ENCODE results near the gene NLRC4.
"Not testable (repeated sequence)": the region's sequence is repeated elsewhere in the genome, so short reads cannot be mapped to it uniquely, and the experiment has no call there.

NLRC4 gene, protein sequence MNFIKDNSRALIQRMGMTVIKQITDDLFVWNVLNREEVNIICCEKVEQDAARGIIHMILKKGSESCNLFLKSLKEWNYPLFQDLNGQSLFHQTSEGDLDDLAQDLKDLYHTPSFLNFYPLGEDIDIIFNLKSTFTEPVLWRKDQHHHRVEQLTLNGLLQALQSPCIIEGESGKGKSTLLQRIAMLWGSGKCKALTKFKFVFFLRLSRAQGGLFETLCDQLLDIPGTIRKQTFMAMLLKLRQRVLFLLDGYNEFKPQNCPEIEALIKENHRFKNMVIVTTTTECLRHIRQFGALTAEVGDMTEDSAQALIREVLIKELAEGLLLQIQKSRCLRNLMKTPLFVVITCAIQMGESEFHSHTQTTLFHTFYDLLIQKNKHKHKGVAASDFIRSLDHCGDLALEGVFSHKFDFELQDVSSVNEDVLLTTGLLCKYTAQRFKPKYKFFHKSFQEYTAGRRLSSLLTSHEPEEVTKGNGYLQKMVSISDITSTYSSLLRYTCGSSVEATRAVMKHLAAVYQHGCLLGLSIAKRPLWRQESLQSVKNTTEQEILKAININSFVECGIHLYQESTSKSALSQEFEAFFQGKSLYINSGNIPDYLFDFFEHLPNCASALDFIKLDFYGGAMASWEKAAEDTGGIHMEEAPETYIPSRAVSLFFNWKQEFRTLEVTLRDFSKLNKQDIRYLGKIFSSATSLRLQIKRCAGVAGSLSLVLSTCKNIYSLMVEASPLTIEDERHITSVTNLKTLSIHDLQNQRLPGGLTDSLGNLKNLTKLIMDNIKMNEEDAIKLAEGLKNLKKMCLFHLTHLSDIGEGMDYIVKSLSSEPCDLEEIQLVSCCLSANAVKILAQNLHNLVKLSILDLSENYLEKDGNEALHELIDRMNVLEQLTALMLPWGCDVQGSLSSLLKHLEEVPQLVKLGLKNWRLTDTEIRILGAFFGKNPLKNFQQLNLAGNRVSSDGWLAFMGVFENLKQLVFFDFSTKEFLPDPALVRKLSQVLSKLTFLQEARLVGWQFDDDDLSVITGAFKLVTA

DNA sequence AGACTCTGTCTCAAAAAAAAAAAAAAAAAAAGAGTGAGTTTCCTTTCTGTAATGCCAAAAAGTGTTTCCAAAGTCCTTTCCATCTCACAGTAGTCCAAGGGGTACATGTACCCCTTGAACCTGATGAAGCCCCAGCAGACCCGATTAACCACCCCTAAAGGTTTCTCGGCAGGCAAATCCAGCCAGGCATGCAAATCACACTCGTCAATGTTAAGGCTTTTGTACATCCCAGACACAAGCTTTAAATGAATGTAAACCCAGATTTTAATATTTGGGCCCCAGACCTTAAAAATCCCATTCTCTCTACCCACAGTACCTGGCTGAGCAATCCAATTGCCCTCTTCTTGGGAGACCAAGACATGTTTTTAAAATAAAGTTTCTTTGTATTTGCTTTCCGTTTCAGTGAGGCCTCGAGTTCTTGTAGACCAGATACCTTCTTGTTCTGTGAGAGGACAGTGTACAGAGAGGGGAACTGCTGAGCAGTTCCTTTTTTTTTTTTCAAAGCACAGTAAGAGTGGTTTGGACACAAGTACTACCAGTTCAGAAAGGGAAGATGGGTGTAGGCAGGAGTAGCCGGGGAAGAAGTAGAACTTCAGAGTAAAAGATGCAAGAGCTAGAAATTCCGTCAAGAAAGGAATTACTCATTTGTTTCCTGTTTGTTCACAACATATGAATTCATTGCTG is at the start of gene NLRC4:
Gene NLRC4 (minus strand): TSS at position 465 of the 684 bp plus-strand sequence. CDS start 8,111 bp downstream, outside the sequence.
- DNase-seq: peak; percentile 26

DNA sequence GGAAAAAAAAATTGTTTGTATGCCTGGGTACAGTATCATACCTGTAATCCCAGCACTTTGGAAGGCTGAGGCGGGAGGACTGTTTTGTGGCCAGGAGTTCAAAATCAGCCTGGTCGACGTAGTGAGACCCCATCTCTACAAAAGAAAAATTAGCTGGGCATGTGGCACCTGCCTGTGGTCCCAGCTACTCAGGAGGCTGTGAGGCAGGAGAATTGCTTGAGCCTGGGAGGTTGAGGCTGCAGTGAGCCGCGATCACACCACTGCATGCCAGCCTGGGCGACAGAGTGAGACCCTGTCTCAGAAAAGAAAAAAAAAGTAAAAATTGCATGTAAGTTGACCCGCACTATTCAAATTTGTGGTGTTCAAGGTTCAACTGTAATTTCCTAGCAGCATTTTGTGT is 45.9 kb upstream of the NLRC4 start:
- no peak for DNase-seq

DNA sequence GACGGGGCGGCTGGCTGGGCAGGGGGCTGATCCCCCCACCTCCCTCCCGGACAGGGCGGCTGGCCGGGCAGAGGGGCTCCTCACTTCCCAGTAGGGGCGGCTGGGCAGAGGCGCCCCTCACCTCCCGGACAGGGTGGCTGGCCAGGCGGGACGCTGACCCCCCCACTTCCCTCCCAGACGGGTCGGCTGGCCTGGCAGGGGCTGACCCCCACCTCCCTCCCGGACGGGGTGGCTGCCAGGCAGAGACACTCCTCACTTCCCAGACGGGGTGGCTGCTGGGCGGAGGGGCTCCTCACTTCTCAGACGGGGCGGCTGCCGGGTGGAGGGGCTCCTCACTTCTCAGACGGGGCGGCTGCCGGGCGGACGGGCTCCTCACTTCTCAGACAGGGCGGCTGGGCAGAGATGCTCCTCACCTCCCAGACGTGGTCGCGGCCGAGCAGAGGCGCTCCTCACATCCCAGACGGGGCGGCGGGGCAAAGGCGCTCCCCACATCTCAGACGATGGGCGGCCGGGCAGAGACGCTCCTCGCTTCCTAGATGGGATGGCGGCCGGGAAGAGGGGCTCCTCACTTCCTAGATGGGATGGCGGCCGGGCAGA is 29.4 kb upstream of the NLRC4 start:
- not testable (repeated sequence) for DNase-seq

DNA sequence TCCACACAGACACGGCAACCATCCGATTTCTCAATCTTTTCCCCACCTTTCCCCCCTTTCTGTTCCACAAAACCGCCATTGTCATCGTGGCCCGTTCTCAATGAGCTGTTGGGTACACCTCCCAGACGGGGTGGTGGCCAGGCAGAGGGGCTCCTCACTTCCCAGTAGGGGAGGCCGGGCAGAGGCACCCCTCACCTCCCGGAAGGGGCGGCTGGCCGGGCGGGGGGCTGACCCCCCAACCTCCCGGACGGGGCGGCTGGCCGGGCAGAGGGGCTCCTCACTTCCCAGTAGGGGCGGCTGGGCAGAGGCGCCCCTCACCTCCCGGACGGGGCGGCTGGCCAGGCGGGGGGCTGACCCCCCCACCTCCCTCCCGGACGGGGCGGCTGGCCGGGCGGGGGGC is 28.8 kb upstream of the NLRC4 start:
- DNase-seq: not testable (repeated sequence)

DNA sequence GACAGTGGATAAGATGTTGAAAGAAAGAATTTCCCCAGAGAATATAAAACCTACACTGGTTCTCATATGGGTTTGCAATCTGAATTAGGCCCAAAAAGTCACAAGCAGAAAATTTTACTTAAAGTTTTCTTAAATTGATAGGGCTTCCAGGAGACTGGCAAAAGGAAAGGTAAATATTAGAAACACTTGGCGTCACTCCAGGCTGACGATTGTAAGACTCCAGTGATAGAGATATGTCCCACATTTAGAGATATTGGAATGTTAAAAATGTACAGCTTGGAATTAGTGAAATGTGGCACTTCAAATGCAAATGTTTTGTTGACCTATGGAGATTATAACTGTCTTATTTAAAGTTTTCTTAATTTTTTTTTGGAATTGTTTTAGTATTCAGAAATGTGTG is 27.1 kb upstream of the NLRC4 start:
- DNase-seq: no peak

DNA sequence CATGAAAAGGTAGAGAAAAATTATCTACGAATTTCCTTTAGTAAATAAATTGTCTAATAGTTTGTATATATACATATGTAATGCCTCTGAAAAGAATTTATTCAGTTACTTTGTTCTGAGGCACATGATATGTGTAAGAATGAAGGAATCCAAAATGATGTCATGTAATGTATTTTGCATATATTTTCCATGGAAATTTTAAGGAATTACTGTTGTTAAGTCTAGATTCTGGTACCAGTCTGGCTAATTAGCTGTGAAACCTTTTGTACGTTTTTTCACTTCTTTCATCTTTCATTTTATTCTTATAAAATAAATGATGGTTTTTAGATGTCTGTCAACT is 25.3 kb upstream of the NLRC4 start:
- DNase-seq: no peak

DNA sequence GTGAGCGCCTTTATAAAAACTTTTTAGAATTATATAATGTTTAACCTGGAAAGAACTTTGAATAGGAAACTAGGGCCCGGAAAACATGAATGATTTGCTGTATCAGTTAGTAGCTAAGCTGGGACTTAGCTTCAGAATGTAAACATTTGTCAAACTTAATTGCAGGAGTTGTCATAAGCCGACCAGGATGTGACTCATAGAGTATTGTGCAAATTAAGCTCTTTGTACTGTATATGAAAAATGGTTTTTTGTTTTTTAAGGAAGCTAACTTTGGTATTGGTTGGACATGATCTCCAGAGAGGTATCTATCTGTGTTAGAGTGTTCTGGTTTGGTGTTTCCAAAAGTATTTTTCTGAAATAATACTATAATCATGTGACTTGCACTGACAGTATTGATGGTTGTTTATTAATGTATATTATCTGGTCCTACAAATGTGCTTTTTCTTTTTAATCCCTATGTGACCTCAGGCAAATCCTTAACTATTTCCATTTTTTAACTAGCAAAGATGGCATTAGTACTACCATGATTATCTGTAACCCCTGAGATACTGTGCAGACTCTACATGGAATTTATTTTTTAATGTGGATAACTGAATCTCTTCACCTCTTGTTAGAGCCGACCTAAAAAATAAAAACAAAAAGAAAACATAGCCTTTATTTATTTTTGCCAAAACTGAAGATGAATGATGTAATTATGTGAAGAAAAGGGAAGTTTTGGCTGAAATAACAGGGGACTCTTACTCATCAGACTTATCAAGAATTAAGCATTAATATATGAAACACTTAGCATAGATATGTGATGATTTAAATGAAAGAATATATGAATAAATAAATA is 24.7 kb upstream of the NLRC4 start:
- DNase-seq: no peak

DNA sequence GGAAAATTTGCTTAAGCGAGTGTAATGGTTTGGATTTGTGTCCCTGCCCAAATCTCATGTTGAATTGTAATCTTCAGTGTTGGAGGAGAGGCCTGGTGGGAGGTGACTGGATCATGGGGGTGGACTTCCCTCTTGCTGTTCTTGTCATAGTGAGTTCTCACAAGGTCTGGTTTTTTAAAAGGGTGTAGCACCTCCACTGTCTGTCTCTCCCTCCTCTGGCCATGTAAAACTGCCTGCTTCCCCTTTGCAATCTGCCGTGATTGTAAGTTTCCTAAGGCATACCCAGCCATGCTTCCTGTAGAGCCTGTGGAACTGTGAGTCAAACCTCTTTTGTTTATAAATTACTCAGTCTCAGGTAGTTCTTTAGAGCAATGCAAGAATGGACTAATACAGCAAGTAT is 19.6 kb upstream of the NLRC4 start:
- no peak for DNase-seq

DNA sequence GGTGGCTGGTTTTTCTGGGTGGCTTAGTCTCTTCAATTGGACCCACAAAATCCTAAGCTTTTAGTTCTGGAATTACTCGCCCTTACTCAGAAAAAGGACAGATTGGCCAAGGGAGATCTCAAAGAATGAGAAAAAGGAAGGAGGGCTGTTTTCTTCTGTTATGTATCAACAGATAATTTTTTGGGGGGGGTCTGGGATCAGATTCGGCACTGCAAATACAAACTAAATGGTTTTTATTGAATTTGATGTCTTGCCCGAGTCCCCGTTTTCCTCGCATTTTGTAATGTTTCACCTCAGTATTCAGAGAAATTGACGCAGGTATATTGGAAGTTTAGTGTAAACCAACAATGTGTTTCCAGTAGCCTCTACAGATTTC is 13.8 kb upstream of the NLRC4 start:
- DNase-seq: no peak

DNA sequence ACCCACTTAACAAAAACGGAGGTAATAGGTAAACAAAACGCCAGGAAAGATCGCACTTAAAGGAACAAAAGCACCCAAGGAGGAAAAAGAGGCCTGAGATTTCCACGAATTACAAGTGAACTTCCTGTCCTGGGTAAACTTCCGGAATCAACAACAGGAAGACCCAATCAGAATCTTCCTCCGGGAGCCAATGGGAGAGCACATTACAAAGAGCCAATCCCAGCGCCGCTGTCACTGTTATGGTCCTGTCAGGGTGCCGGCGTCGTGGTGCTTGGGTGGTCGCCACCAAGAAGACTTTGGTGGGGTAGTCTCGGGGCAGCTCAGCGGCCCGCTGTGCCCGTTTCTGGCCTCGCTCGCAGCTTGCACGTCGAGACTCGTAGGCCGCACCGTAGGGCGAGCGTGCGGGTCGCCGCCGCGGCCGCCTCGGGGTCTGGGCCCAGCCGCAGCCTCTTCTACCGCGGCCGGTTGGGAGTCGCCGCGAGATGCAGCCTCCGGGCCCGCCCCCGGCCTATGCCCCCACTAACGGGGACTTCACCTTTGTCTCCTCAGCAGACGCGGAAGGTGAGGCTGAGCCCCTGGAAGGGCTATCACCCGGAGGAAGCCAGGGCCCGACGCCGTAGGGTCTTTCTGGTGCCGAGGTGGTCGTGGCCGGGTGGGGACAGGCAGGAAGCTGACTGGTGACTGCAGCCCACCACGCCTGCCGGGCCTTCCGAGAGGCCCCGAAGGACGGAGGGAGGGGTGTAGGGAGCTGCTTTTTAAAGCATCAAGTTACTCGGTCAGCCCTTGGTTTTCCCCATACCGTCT is 13.2 kb upstream of the NLRC4 start, which contains the start of gene YIPF4:
Gene YIPF4 (plus strand): TSS at position 231 of the 804 bp plus-strand sequence. CDS start 252 bp downstream, at position 483.
- peak; percentile 88 for DNase-seq

DNA sequence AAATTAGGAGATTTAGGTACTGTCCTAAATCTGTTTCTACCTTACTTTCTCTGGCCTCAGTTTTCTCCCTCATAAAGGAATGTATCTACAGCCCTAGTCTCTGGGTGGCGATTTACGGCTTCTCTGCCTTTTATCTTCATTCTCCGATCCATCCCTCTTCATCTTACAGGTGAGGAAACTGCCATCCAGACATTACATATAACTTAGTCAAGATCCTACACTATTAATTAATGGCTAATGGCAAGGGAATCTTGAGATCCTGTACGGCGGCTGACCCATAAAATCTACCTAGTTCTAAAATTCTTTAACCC is 12.6 kb upstream of the NLRC4 start:
- DNase-seq: no peak

DNA sequence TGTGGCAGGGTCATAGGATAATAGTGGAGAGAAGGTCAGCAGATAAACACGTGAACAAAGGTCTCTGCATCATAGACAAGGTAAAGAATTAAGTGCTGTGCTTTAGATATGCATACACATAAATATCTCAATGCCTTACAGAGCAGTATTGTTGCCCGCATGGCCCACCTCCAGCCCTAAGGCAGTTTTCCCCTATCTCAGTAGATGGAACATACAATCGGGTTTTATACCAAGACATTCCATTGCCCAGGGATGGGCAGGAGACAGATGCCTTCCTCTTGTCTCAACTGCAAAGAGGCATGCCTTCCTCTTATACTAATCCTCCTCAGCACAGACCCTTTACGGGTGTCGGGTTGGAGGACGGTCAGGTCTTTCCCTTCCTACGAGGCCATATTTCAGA is 11.1 kb upstream of the NLRC4 start:
- not testable (repeated sequence) for DNase-seq

DNA sequence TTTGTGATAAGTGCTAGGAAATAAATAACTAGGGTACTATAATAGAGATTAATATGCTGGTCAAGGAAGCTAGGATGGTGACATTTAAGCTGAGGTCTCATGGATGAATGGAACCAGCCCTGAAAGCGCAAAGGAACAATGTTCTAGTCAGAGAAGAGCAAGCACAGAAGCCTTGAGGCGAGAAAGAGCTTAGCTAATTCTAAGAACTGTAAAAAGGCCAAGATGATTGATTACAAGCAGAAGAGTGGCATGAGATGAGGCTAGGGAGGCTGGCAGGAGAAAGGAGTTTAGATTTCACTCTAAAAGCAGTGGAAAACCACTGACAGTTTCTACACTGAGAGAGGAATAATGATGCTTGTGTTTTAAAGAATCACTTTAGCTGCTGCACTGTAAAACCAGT is 9.6 kb upstream of the NLRC4 start:
- DNase-seq: no peak

DNA sequence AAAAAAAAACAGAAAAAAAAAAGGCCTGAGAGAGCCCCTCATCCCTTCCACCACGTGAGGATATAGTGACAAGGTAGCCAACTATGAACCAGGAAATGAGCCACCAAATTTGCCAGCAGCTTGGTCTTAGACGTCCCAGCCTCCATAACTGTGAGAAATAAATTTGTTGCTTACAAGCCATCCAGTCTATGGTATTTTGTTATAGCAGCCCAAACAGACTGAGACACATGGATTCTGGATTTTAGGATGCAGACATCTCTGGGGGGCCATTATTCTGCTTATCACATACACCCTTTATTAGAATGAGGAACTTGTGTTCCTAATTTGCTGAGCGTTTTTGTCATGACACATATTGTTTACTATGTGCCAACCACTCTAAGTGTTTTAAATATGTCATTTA is 7.6 kb upstream of the NLRC4 start:
- no peak for DNase-seq

DNA sequence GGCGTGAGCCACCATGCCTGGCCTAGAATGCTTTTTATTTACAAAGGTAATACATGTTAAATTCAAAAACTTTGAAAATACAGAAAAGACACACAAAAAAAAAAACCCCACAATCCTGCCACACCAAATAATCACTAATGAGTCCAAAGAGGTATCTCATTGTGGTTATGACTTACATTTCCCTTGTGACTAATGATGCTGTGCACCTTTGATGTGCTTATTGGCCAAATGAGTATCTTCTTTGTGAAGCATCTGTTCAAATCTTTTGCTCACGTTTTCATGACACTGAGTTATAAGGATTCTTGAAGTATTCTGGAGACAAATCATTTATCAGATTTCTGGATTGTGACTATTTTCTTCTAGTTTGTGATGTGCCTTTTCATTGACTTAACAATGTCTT is 6.4 kb upstream of the NLRC4 start:
- no peak for DNase-seq

DNA sequence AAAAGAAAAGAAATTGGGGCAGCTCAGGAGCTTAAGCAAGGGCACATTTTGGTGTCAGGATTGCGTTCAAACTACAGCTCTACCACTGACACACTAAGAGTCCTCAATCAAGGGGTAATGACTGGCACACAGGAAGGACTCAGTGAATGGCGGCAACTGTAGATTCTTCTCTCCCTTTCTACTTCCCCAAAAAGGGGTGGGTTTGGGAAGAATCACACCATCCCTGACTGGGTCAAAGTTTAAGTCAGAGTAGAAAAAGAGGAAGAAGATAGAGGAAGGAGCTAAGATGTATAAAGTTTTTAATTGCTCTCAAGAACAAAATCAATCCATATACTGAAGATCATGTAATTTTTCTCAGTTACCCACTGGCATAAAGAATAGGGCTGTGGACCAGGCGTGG is 2.6 kb downstream of the NLRC4 start:
- DNase-seq: no peak

DNA sequence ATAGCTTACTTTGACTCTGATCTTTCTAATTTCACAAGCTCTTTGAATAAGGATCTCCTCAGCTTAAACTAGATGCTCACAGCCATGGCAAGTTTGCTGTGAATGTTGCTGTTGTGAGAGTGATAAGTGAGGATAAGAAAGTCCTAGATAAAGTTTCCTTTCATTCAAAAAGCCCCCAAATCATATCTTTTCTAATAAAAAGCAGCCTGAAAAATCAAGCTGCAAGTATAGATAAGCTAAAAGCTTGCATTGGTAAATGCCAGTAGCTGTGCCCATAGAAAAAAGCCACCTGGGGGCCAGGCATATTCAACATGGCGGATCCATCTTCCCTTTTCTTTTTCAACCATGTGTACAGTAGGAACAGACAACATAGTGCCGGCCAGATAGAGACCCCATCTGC is 4.3 kb downstream of the NLRC4 start:
- DNase-seq: no peak

DNA sequence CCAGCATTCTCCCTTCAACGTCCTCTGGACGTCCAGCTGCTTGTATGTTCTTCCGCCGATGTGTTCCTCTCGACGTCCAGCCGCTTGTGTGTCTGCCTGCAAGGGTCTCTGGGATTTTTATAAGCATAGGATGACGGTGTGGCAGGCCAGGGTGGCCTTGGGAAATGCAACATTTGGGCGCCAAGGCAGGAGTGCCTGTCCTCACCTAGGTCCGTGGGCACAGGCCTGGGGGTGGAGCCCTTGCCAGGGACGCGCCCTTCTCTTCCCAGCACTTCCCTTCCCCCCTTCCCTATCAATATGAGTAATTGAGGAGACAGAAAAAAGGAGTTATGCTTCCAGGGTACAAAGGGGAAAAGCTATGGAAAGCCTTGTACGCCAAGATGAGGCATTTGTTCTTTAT is 6.4 kb downstream of the NLRC4 start:
- no peak for DNase-seq

DNA sequence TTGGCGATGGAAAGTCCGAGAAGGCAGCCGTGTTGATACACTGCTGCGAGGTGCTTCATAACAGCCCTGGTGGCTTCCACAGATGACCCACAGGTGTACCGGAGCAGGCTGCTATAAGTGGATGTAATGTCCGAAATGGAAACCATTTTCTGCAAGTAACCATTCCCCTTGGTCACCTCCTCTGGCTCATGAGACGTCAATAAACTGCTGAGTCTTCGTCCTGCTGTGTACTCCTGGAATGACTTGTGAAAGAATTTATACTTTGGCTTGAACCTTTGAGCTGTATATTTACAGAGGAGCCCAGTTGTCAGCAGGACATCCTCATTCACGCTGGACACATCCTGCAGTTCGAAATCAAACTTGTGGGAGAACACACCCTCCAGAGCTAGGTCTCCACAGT is 14.4 kb downstream of the NLRC4 start:
- DNase-seq: no peak

DNA sequence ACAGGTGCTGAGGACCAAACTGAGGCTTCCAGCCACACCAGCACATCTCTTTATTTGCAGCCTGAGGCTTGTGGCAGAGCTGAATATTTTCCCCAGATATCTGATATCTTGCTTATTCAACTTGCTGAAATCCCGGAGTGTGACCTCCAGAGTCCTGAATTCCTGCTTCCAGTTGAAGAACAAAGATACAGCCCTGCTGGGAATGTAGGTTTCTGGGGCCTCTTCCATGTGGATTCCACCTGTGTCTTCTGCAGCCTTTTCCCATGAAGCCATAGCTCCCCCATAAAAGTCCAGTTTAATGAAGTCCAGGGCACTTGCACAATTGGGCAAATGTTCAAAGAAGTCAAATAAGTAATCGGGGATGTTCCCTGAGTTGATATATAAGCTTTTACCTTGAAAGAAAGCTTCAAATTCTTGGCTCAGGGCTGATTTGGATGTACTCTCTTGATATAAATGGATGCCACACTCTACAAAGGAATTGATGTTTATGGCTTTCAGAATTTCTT is 14.9 kb downstream of the NLRC4 start:
- no peak for DNase-seq

DNA sequence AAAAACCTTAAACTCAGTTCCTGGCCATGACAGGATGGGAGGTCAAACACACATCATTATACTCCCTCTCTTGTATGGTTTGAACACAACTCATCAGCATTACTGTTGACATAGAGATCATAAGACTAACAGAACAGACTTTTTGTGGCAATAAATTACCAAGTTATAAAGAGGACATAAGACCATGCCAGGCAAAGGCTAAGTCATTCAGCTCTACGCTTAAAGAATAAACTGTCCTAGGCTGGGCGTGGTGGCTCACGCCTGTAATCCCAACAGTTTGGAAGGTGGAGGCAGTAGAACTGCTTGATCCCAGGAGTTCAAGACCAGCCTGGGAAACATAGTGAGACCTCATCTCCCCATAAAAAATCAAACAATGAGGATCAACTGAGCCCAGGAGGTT is 16.4 kb downstream of the NLRC4 start:
- no peak for DNase-seq
